Measurements from ENCODE around the gene GPRIN3.

The GPRIN3 gene

DNA sequence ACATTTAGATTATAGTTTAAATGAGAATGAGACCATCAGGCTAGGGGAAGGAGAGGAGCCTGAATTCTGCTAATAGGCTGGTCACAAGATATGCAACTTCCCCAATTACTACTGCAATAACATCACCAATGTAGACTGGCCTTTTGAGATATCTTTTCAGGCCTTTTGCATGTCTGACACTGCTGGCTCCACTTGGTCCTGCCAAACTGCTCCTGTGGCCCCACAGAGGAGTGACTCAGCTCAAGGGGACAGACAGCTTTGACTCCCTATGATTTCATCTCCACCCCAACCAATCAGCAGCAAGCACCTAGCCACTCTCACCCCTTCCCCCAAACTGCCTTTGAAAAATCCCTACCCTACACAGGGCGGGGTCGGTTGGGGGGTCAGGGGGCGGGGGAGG lies 22.8 kb downstream of the GPRIN3 start:
- H3K4me3 ChIP-seq (ENCODE audit: severe bottlenecking), result no peak overlapping the region

DNA sequence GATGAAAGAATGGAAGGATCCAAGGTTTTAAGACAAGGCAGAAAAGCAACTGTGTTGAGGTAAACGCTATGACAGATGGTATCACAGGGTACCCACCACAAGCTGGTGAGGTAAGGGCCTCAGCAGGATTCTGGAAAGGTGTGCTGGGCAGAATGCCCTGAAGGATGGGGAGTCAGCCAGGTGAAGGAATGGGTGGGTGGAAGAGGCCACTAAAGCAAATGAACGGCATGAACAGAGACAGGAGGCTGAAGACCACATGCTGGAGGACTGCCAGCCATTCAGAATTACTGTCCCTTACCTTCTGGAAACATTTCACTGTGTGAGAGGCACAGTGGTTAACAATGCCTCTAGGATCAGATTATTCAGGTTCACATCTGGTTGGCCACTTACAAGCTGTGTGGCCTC lies 23.6 kb downstream of the GPRIN3 start:
- no peaks in the 10 kb centered on the region for H3K36me3 ChIP-seq (ENCODE audit: low read depth)
- DNase-seq (ENCODE audit: low spot score) (no peak), ATAC-seq (ENCODE audit: low read depth) (no peak)
- H3K9me3 ChIP-seq (ENCODE audit: severe bottlenecking), result no peaks in the 10 kb centered on the region
- peaks cover 3% of the 10 kb centered on the region for H3K4me1 ChIP-seq (ENCODE audit: insufficient read depth, poor library complexity, severe bottlenecking)
- H3K27ac ChIP-seq (ENCODE audit: poor library complexity, severe bottlenecking), result no peak overlapping the region
- H3K27me3 ChIP-seq (ENCODE audit: insufficient read depth, poor library complexity, severe bottlenecking), result no peaks in the 10 kb centered on the region
- H3K4me3 ChIP-seq (ENCODE audit: severe bottlenecking), result no peak overlapping the region
- TF ChIP-seq, protein P1, sequence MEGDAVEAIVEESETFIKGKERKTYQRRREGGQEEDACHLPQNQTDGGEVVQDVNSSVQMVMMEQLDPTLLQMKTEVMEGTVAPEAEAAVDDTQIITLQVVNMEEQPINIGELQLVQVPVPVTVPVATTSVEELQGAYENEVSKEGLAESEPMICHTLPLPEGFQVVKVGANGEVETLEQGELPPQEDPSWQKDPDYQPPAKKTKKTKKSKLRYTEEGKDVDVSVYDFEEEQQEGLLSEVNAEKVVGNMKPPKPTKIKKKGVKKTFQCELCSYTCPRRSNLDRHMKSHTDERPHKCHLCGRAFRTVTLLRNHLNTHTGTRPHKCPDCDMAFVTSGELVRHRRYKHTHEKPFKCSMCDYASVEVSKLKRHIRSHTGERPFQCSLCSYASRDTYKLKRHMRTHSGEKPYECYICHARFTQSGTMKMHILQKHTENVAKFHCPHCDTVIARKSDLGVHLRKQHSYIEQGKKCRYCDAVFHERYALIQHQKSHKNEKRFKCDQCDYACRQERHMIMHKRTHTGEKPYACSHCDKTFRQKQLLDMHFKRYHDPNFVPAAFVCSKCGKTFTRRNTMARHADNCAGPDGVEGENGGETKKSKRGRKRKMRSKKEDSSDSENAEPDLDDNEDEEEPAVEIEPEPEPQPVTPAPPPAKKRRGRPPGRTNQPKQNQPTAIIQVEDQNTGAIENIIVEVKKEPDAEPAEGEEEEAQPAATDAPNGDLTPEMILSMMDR (IDR thresholded peaks at IDR 0.05; ENCODE audit: poor library complexity, severe bottlenecking), result no peak

More for the DNA sequence above, 22.8 kb downstream of the GPRIN3 start:
- no peak for DNase-seq (ENCODE audit: low spot score)
- TF ChIP-seq, protein P1 (IDR thresholded peaks at IDR 0.05; ENCODE audit: poor library complexity, severe bottlenecking), result no peak
- Histone ChIP-seq H3K9me3 (ENCODE audit: severe bottlenecking) (no peaks in the 10 kb centered on the region), H3K36me3 (ENCODE audit: low read depth) (no peaks in the 10 kb centered on the region), H3K27me3 (ENCODE audit: insufficient read depth, poor library complexity, severe bottlenecking) (no peaks in the 10 kb centered on the region), H3K4me1 (ENCODE audit: insufficient read depth, poor library complexity, severe bottlenecking) (peaks cover 3% of the 10 kb centered on the region), H3K27ac (ENCODE audit: poor library complexity, severe bottlenecking) (no peak overlapping the region)
- ATAC-seq (ENCODE audit: low read depth), result no peak

DNA sequence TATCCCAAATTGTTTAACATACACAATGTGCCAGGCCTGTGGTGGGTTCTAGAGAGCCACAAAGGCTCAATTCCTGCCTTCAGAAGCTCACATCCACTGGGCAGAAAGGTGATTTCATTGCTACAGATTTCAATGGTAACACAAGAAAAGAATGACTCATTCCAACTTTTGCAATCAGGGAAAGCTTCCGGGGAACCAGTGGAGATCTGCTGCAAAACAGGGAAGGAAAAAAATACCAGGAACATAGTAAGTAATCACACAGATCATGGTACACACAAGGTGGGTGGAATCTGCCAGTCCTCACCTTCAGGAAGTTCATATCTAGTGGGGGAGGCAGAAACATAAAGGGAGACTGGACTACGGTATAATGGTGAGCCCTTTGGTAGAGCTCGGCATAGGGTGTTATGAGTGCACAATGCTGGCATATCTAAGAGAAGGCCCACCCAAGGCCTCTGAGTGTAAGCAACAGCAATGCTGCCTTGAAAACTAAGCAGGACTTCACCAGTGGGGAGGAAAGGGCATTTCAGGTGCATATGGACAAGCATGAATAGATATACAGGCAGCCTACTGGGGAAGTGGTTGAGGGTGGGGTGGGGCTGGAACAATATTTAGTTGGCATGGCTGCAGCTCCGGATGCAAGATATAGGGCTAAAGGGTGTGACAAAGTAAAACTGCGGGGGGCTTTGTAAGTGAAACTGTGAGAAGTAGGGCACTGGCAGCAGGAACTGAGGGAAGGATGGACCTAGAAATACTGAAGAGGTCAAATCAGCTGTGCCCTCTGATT lies 24.2 kb downstream of the GPRIN3 start:
- Histone ChIP-seq H3K4me3 (ENCODE audit: severe bottlenecking) (no peak overlapping the region), H3K4me1 (ENCODE audit: insufficient read depth, poor library complexity, severe bottlenecking) (peaks cover 3% of the 10 kb centered on the region), H3K27ac (ENCODE audit: poor library complexity, severe bottlenecking) (no peak overlapping the region), H3K27me3 (ENCODE audit: insufficient read depth, poor library complexity, severe bottlenecking) (no peaks in the 10 kb centered on the region), H3K36me3 (ENCODE audit: low read depth) (no peaks in the 10 kb centered on the region), H3K9me3 (ENCODE audit: severe bottlenecking) (no peaks in the 10 kb centered on the region)
- TF ChIP-seq, protein P1 (IDR thresholded peaks at IDR 0.05; ENCODE audit: poor library complexity, severe bottlenecking), result no peak
- no peak for DNase-seq (ENCODE audit: low spot score)
- peak; percentile 77 for ATAC-seq (ENCODE audit: low read depth)

DNA sequence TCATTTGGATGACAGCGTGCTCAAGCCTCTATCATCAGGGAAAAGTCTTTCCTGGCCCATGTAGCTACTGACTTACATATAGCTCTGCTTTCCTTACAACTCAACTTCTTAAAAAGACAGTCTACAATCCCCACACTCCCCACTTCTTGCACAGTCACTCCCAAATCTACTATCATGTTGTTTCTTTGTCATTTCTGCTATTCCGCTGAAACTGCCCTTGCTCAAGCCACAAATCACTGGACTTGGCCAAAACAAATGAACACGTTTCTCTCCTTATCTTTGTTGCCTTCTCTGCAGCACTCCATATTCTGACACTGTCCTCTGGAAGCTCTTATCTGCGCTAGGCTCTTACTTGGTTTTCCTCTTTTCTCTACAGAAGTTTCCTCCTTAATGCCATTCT lies 28.2 kb downstream of the GPRIN3 start:
- Histone ChIP-seq H3K36me3 (ENCODE audit: low read depth) (no peaks in the 10 kb centered on the region), H3K4me3 (ENCODE audit: severe bottlenecking) (no peak overlapping the region), H3K4me1 (ENCODE audit: insufficient read depth, poor library complexity, severe bottlenecking) (peaks cover 3% of the 10 kb centered on the region), H3K9me3 (ENCODE audit: severe bottlenecking) (no peaks in the 10 kb centered on the region), H3K27ac (ENCODE audit: poor library complexity, severe bottlenecking) (no peak overlapping the region), H3K27me3 (ENCODE audit: insufficient read depth, poor library complexity, severe bottlenecking) (no peaks in the 10 kb centered on the region)
- TF ChIP-seq, protein P1 (IDR thresholded peaks at IDR 0.05; ENCODE audit: poor library complexity, severe bottlenecking), result no peak
- DNase-seq (ENCODE audit: low spot score), result no peak
- ATAC-seq (ENCODE audit: low read depth), result no peak

DNA sequence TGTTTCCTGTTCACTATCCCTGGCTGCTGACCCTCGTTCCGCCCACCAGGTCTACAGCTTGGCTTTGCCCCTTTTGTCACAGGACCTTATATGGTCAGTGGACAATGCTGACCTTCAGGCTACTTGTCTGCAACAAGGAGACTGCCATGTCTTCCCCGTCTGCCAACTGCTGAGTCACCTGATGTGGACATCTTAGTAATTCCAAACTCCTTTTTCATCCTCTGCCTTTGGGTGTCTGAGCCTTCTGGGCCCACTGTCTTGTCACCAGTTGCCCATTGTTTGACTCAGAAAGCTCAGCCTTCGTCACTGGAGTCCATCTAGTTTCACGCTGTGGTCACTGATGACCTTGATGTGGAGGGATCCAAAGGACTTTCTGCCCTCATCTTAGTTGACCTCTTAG lies 30.2 kb downstream of the GPRIN3 start:
- Histone ChIP-seq H3K4me3 (ENCODE audit: severe bottlenecking) (no peak overlapping the region), H3K27me3 (ENCODE audit: insufficient read depth, poor library complexity, severe bottlenecking) (no peaks in the 10 kb centered on the region), H3K9me3 (ENCODE audit: severe bottlenecking) (no peaks in the 10 kb centered on the region), H3K4me1 (ENCODE audit: insufficient read depth, poor library complexity, severe bottlenecking) (no peaks in the 10 kb centered on the region), H3K27ac (ENCODE audit: poor library complexity, severe bottlenecking) (no peak overlapping the region), H3K36me3 (ENCODE audit: low read depth) (no peaks in the 10 kb centered on the region)
- ATAC-seq (ENCODE audit: low read depth), result no peak
- TF ChIP-seq, protein P1 (IDR thresholded peaks at IDR 0.05; ENCODE audit: poor library complexity, severe bottlenecking), result no peak
- DNase-seq (ENCODE audit: low spot score), result no peak

Data from RWPE2 (cell line).